ENCODE results near the gene CCDC69. TPM values are rescaled to one million over a fixed set of nuclear protein-coding genes. Genes with fewer than 3 reads are reported as not detected.

CCDC69 gene
- total and polyA plus RNA-seq, 10 of the 15 experiments (the other 5 are each of a cell fraction or from before 2014, with no cell fraction given) = 13.5 to 106 (median 70.1) TPM

- TF ChIP-seq MEF2A (IDR thresholded peaks at IDR 0.05; ENCODE audit: insufficient read depth, low read depth, low read length) (0 out of 2 replicates have a peak, but pooled peaks have one; percentile 5), SREBF1 (IDR thresholded peaks at IDR 0.05; ENCODE audit: low read length) (no peak), TCF12 (IDR thresholded peaks at IDR 0.05; ENCODE audit: low read depth, low read length) (peak; percentile 61; the same call in 1 of the 2 replicates), EP300 (IDR thresholded peaks at IDR 0.05; ENCODE audit: borderline replicate concordance in 1 of 2, control insufficient read depth in 1 of 2, low read depth in 2 of 2, low read length in 2 of 2) (peak; percentile 60 to 69; a peak in 2 of 4 replicates), RB1 (IDR thresholded peaks at IDR 0.05; ENCODE audit: borderline replicate concordance) (peak; percentile 60; the same call in 1 of the 2 replicates), NR2C1 (IDR thresholded peaks at IDR 0.05) (no peak), MLLT1 (IDR thresholded peaks at IDR 0.05) (peak; percentile 66; the same call in 1 of the 2 replicates), NFYA (IDR thresholded peaks at IDR 0.05; ENCODE audit: borderline replicate concordance, low read depth, low read length) (no peak), TCF7 (IDR thresholded peaks at IDR 0.05; ENCODE audit: borderline replicate concordance) (no peak), PAX5 (IDR thresholded peaks at IDR 0.05; ENCODE audit: borderline replicate concordance, low read depth, low read length) (0 out of 2 replicates have a peak, but pooled peaks have one; percentile 16), ZNF687 (IDR thresholded peaks at IDR 0.05) (peak; percentile 58), NRF1 (conservative IDR thresholded peaks at IDR 0.05; ENCODE audit: low read depth, low read length) (no peak), TARDBP (IDR thresholded peaks at IDR 0.05; ENCODE audit: borderline replicate concordance) (no peak), POLR2A (IDR thresholded peaks at IDR 0.05; ENCODE audit: low read depth, low read length) (no peak), CBX3 (IDR thresholded peaks at IDR 0.05; ENCODE audit: borderline replicate concordance, low read depth) (no peak)
- TF ChIP-seq, protein P1, sequence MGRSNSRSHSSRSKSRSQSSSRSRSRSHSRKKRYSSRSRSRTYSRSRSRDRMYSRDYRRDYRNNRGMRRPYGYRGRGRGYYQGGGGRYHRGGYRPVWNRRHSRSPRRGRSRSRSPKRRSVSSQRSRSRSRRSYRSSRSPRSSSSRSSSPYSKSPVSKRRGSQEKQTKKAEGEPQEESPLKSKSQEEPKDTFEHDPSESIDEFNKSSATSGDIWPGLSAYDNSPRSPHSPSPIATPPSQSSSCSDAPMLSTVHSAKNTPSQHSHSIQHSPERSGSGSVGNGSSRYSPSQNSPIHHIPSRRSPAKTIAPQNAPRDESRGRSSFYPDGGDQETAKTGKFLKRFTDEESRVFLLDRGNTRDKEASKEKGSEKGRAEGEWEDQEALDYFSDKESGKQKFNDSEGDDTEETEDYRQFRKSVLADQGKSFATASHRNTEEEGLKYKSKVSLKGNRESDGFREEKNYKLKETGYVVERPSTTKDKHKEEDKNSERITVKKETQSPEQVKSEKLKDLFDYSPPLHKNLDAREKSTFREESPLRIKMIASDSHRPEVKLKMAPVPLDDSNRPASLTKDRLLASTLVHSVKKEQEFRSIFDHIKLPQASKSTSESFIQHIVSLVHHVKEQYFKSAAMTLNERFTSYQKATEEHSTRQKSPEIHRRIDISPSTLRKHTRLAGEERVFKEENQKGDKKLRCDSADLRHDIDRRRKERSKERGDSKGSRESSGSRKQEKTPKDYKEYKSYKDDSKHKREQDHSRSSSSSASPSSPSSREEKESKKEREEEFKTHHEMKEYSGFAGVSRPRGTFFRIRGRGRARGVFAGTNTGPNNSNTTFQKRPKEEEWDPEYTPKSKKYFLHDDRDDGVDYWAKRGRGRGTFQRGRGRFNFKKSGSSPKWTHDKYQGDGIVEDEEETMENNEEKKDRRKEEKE (IDR thresholded peaks at IDR 0.05) = no peak
- TF ChIP-seq, protein P2, sequence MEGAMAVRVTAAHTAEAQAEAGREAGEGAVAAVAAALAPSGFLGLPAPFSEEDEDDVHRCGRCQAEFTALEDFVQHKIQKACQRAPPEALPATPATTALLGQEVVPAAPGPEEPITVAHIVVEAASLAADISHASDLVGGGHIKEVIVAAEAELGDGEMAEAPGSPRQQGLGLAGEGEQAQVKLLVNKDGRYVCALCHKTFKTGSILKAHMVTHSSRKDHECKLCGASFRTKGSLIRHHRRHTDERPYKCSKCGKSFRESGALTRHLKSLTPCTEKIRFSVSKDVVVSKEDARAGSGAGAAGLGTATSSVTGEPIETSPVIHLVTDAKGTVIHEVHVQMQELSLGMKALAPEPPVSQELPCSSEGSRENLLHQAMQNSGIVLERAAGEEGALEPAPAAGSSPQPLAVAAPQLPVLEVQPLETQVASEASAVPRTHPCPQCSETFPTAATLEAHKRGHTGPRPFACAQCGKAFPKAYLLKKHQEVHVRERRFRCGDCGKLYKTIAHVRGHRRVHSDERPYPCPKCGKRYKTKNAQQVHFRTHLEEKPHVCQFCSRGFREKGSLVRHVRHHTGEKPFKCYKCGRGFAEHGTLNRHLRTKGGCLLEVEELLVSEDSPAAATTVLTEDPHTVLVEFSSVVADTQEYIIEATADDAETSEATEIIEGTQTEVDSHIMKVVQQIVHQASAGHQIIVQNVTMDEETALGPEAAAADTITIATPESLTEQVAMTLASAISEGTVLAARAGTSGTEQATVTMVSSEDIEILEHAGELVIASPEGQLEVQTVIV (IDR thresholded peaks at IDR 0.05; ENCODE audit: borderline replicate concordance, partially characterized antibody) = no peak
Observed at GRCh38 chr5:151196556-151197290, 27.2 kb downstream of the CCDC69 start (continued).

Data from GM12878 (cell line).